Neural cell (in vitro differentiated cells): ENCODE measurements around the gene ACTL8. TPM values are rescaled to one million over a fixed set of nuclear protein-coding genes. Genes with fewer than 3 reads are reported as not detected.

ENCODE experiments used
- H2AFZ ChIP-seq: fragments of 200-600, 300-800 bp; sonication (generic), shearing (Covaris generic); 2 replicates; pipeline ENCODE4 v1.6.0; 2014; ENCODE audit warnings: low read depth, mild to moderate bottlenecking, antibody characterized with exemption, low read length, moderate library complexity
- H3F3A ChIP-seq: fragments of 200-600 bp; shearing (Covaris generic); 2 replicates; pipeline ENCODE4 v1.6.1; 2016; ENCODE audit warnings: mild to moderate bottlenecking, moderate library complexity, mixed read lengths, antibody characterized with exemption, low read length; ENCODE audit not compliant: insufficient read depth, poor library complexity, severe bottlenecking
- H3K27ac ChIP-seq: fragments of 200-600, 300-800 bp; sonication (generic), shearing (Covaris generic); 2 replicates; pipeline ENCODE4 v1.5.1; 2014; ENCODE audit warnings: mild to moderate bottlenecking, low read length, moderate library complexity
- H3K27me3 ChIP-seq: fragments of 300-800, 200-600 bp; sonication (generic), shearing (Covaris generic); 2 replicates; pipeline ENCODE4 v1.6.0; 2014; ENCODE audit warnings: mild to moderate bottlenecking, low read depth, low read length, moderate library complexity; ENCODE audit not compliant: insufficient read depth
- H3K36me3 ChIP-seq: fragments of 300-800, 200-600 bp; sonication (generic), shearing (Covaris generic); 2 replicates; pipeline ENCODE4 v1.5.1; 2014; ENCODE audit warnings: mild to moderate bottlenecking, antibody characterized with exemption, low read length, moderate library complexity; ENCODE audit not compliant: insufficient read depth
- H3K4me2 ChIP-seq: fragments of 300-800, 200-600 bp; sonication (generic), shearing (Covaris generic); 2 replicates; pipeline ENCODE4 v1.6.0; 2014; ENCODE audit warnings: mild to moderate bottlenecking, low read length
- H3K4me3 ChIP-seq: fragments of 300-800, 200-600 bp; sonication (generic), shearing (Covaris generic); 2 replicates; pipeline ENCODE4 v1.5.1; 2014; ENCODE audit warnings: mild to moderate bottlenecking, low read length, moderate library complexity
- H3K79me2 ChIP-seq: fragments of 200-600 bp; shearing (Covaris generic); replicated peaks from 2 replicates; pipeline ENCODE4 v1.6.0; 2014; ENCODE audit warnings: mild to moderate bottlenecking, low read length, moderate library complexity; ENCODE audit not compliant: insufficient read depth
- H3K9ac ChIP-seq: fragments of 300-800, 200-600 bp; sonication (generic), shearing (Covaris generic); 2 replicates; pipeline ENCODE4 v1.6.1; 2016; ENCODE audit warnings: mild to moderate bottlenecking, low read length, mixed read lengths
- H3K9me2 ChIP-seq: fragments of 200-600 bp; shearing (Covaris generic); 2 replicates; pipeline ENCODE4 v1.6.1; 2016; ENCODE audit warnings: mild to moderate bottlenecking, low read length, mixed read lengths; ENCODE audit not compliant: insufficient read depth
- H3K9me3 ChIP-seq: fragments of 200-600, 300-800 bp; sonication (generic), shearing (Covaris generic); 2 replicates; pipeline ENCODE4 v1.6.1; 2016; ENCODE audit warnings: mild to moderate bottlenecking, mixed run types, low read length, moderate library complexity, mixed read lengths
- H4K20me1 ChIP-seq: fragments of 200-600 bp; shearing (Covaris generic); 2 replicates; pipeline ENCODE4 v1.6.1; 2016; ENCODE audit warnings: mild to moderate bottlenecking, mixed run types; ENCODE audit not compliant: insufficient read depth
- EP300 ChIP-seq: fragments of 450-650 bp; conservative IDR thresholded peaks from 2 replicates; pipeline ENCODE4 v1.6.1; 2014; ENCODE audit warnings: antibody characterized with exemption, mild to moderate bottlenecking, moderate library complexity; ENCODE audit not compliant: poor library complexity, severe bottlenecking
- EZH2 ChIP-seq: fragments of 200-600, 300-800 bp; shearing (Covaris generic), sonication (generic); IDR thresholded peaks from 2 replicates; pipeline ENCODE4 v1.6.1; 2014; ENCODE audit warnings: antibody characterized with exemption, low read length, borderline replicate concordance, mild to moderate bottlenecking; ENCODE audit not compliant: insufficient read depth, poor library complexity, severe bottlenecking
- MXI1 ChIP-seq: fragments of 450-650 bp; conservative IDR thresholded peaks from 2 replicates; pipeline ENCODE4 v1.6.1; 2014; ENCODE audit warnings: antibody characterized with exemption, mild to moderate bottlenecking; ENCODE audit not compliant: poor library complexity, severe bottlenecking
- POLR2AphosphoS5 ChIP-seq: IDR thresholded peaks from 2 replicates; pipeline ENCODE4 v1.6.1; 2012
- RAD21 ChIP-seq: fragments of 450-650 bp; conservative IDR thresholded peaks from 2 replicates; pipeline ENCODE4 v1.6.1; 2014; ENCODE audit warnings: antibody characterized with exemption, mild to moderate bottlenecking, moderate library complexity
- SMC3 ChIP-seq: fragments of 450-650 bp; conservative IDR thresholded peaks from 2 replicates; pipeline ENCODE4 v1.6.1; 2014; ENCODE audit warnings: antibody characterized with exemption, mild to moderate bottlenecking, moderate library complexity; ENCODE audit not compliant: poor library complexity
- TAF1 ChIP-seq: IDR thresholded peaks from 2 replicates; pipeline ENCODE4 v1.6.1; 2012; ENCODE audit warnings: low read depth
- polyA plus RNA-seq: library from polyadenylated mRNA; depleted of rRNA; stranded (reverse); fragments of >200 nt; gene quantifications from 2 replicates; pipeline ENCODE4 v1.2.3, GENCODE V29; 2014
- TF ChIP-seq, protein P1 (sequence below): IDR thresholded peaks from 2 replicates; pipeline ENCODE4 v1.6.1; 2012; ENCODE audit warnings: borderline replicate concordance
- TF ChIP-seq, protein P2 (sequence below): fragments of 450-650 bp; IDR thresholded peaks from 2 replicates; pipeline ENCODE4 v1.5.1; 2014; ENCODE audit warnings: antibody characterized with exemption, mild to moderate bottlenecking, moderate library complexity; ENCODE audit not compliant: poor library complexity, severe bottlenecking

ACTL8 gene
- polyA plus RNA-seq, 1 donor from 2014 or later = not detected

DNA sequence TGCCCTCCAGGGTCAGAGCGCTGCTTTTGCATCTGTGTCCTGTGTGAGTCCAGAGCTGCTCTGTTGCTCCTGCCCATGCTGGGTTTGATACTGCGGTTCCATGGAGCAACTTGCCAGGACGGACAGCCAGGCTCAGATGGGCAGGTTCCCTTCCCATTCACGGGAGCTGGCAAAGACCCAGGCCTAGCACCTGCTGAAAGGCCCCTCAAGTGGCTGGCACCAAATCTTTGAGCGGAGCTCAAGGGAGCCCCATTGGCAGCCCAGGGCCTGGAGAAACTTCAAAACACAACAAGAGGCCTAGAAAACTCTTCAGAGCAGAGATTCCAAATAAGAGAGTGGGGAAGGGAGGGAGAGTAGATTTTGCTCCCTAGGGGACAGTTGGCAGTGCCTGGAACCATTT, 97.2 kb downstream of the ACTL8 start:
- H3K27me3 ChIP-seq = no peaks in the 10 kb centered on the region
- no peak overlapping the region for H3K27ac ChIP-seq
- no peaks in the 10 kb centered on the region for H3K79me2 ChIP-seq
- no peak overlapping the region for H3K4me2 ChIP-seq
- H4K20me1 ChIP-seq = no peaks in the 10 kb centered on the region
- no peak overlapping the region for H3K4me3 ChIP-seq
- no peaks in the 10 kb centered on the region for H3K36me3 ChIP-seq
- no peak overlapping the region for H2AFZ ChIP-seq
- H3K9me3 ChIP-seq = no peaks in the 10 kb centered on the region
- no peaks in the 10 kb centered on the region for H3F3A ChIP-seq
- no peaks in the 10 kb centered on the region for H3K9me2 ChIP-seq
- no peak overlapping the region for H3K9ac ChIP-seq
- no peak for TF ChIP-seq EZH2
- TF ChIP-seq MXI1 = no peak
- TF ChIP-seq, protein P1, sequence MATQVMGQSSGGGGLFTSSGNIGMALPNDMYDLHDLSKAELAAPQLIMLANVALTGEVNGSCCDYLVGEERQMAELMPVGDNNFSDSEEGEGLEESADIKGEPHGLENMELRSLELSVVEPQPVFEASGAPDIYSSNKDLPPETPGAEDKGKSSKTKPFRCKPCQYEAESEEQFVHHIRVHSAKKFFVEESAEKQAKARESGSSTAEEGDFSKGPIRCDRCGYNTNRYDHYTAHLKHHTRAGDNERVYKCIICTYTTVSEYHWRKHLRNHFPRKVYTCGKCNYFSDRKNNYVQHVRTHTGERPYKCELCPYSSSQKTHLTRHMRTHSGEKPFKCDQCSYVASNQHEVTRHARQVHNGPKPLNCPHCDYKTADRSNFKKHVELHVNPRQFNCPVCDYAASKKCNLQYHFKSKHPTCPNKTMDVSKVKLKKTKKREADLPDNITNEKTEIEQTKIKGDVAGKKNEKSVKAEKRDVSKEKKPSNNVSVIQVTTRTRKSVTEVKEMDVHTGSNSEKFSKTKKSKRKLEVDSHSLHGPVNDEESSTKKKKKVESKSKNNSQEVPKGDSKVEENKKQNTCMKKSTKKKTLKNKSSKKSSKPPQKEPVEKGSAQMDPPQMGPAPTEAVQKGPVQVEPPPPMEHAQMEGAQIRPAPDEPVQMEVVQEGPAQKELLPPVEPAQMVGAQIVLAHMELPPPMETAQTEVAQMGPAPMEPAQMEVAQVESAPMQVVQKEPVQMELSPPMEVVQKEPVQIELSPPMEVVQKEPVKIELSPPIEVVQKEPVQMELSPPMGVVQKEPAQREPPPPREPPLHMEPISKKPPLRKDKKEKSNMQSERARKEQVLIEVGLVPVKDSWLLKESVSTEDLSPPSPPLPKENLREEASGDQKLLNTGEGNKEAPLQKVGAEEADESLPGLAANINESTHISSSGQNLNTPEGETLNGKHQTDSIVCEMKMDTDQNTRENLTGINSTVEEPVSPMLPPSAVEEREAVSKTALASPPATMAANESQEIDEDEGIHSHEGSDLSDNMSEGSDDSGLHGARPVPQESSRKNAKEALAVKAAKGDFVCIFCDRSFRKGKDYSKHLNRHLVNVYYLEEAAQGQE = no peak
- TF ChIP-seq SMC3 = no peak
- no peak for TF ChIP-seq POLR2AphosphoS5
- TF ChIP-seq, protein P2, sequence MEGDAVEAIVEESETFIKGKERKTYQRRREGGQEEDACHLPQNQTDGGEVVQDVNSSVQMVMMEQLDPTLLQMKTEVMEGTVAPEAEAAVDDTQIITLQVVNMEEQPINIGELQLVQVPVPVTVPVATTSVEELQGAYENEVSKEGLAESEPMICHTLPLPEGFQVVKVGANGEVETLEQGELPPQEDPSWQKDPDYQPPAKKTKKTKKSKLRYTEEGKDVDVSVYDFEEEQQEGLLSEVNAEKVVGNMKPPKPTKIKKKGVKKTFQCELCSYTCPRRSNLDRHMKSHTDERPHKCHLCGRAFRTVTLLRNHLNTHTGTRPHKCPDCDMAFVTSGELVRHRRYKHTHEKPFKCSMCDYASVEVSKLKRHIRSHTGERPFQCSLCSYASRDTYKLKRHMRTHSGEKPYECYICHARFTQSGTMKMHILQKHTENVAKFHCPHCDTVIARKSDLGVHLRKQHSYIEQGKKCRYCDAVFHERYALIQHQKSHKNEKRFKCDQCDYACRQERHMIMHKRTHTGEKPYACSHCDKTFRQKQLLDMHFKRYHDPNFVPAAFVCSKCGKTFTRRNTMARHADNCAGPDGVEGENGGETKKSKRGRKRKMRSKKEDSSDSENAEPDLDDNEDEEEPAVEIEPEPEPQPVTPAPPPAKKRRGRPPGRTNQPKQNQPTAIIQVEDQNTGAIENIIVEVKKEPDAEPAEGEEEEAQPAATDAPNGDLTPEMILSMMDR = no peak
- TF ChIP-seq EP300 = no peak
- no peak for TF ChIP-seq RAD21
- TF ChIP-seq TAF1 = no peak

DNA sequence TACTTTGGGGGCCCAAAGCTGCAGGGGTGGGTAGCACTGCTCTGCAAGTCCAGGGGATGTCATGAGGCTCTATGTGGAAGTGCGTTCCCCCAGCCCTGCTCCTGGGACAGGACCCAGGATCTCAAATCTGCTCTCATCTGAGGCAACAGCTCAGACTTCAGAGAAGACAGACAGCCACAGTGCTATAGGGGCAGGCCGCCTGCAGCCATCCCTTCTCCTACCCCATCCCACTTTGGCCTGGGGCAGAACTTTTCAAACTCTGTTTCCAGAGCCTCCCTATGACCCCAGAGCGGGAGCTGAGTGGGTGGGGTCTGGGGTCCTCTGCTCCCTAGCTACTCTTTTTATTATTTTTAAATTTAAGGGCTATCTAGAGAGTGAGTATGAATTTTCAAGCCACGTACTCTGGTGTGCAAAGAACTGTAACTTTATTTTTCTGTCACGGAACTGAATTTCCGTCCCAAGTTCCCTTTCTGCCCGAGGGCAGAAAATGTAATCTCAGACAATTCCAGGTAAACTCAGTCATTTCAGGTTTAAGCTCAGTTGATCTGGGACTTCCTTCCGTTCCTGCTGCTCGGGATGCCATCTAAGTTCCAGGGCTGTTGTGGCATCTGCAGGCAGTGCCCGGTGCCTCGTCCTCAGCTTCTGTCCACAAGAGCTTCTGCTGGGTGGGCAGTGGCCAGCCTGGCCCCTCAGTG, 98.3 kb downstream of the ACTL8 start:
- H3K79me2 ChIP-seq = no peaks in the 10 kb centered on the region
- H2AFZ ChIP-seq = no peak overlapping the region

More for the DNA sequence above, 98.3 kb downstream of the ACTL8 start:
- H3K27ac ChIP-seq = no peak overlapping the region
- H3K4me2 ChIP-seq = no peak overlapping the region
- H3F3A ChIP-seq = no peaks in the 10 kb centered on the region
- H3K9me2 ChIP-seq = no peaks in the 10 kb centered on the region
- H3K27me3 ChIP-seq = no peaks in the 10 kb centered on the region
- no peak overlapping the region for H3K9ac ChIP-seq
- no peaks in the 10 kb centered on the region for H3K36me3 ChIP-seq
- TF ChIP-seq, protein P1 = no peak
- TF ChIP-seq EP300 = no peak
- no peak for TF ChIP-seq RAD21
- no peak for TF ChIP-seq TAF1
- TF ChIP-seq, protein P2 = no peak
- TF ChIP-seq EZH2 = no peak
- no peak for TF ChIP-seq SMC3
- no peak for TF ChIP-seq POLR2AphosphoS5
- TF ChIP-seq MXI1 = no peak
- H3K4me3 ChIP-seq = no peak overlapping the region
- no peaks in the 10 kb centered on the region for H3K9me3 ChIP-seq
- no peaks in the 10 kb centered on the region for H4K20me1 ChIP-seq
